Small intestine (tissue), 7 donors: ENCODE data around the gene ZNF543. TPM values are rescaled to one million over a fixed set of nuclear protein-coding genes. Genes with fewer than 3 reads are reported as not detected.

ENCODE experiments used
- DNase-seq, 2 donors: peaks; one replicate each; pipeline versions ENCODE4 v3.0.0 to v3.0.0-alpha.2; 2013
- FAIRE-seq: peaks from 2 replicates; lab custom pipeline; 2012; peaks lifted over from hg19 to GRCh38; lab: Jason Lieb, UNC
- H3K27ac ChIP-seq, 3 donors: one replicate each; pipeline ENCODE4 v1.5.1; 2013; ENCODE audit warnings: low read length in 2 of 3, mild to moderate bottlenecking in 2 of 3, control low read depth in 1 of 3, inconsistent platforms in 1 of 3, low read depth in 1 of 3, moderate library complexity in 1 of 3
- H3K27me3 ChIP-seq, 3 donors: one replicate each; pipeline ENCODE4 v1.6.1; 2013; ENCODE audit warnings: low read length in 3 of 3, inconsistent platforms in 1 of 3; ENCODE audit not compliant: control insufficient read depth in 3 of 3, insufficient read depth in 3 of 3
- H3K36me3 ChIP-seq, 3 donors: one replicate each; pipeline ENCODE4 v1.6.1; 2013; ENCODE audit warnings: low read length in 3 of 3, inconsistent platforms in 1 of 3, low read depth in 1 of 3, mild to moderate bottlenecking in 1 of 3, moderate library complexity in 1 of 3; ENCODE audit not compliant: control insufficient read depth in 3 of 3, insufficient read depth in 2 of 3
- H3K4me1 ChIP-seq, 3 donors: one replicate each; pipeline ENCODE4 v1.6.1; 2013; ENCODE audit warnings: low read length in 2 of 3, inconsistent platforms in 1 of 3, low read depth in 1 of 3, mild to moderate bottlenecking in 1 of 3, moderate library complexity in 1 of 3; ENCODE audit not compliant: control insufficient read depth in 3 of 3, insufficient read depth in 2 of 3
- H3K4me3 ChIP-seq, 3 donors: one replicate each; pipeline ENCODE4 v1.5.1; 2013; ENCODE audit warnings: low read length in 3 of 3, control low read depth in 1 of 3, inconsistent platforms in 1 of 3, low read depth in 1 of 3, mild to moderate bottlenecking in 1 of 3, moderate library complexity in 1 of 3
- H3K9me3 ChIP-seq, 2 donors: one replicate each; pipeline ENCODE4 v1.6.1; 2013; ENCODE audit warnings: low read depth in 1 of 2, low read length in 1 of 2; ENCODE audit not compliant: control insufficient read depth in 2 of 2, insufficient read depth in 1 of 2
- WGBS, 3 donors: extraction: QIAGEN DNeasy Blood & Tissue Kit; methylation state at CpG; one replicate each; pipeline ENCODE4 v1.1.7; 2013; 5-methylcytosine and 5-hydroxymethylcytosine counted together
- polyA plus RNA-seq, 4 donors: library from polyadenylated mRNA; stranded (reverse) in 3 of 4; unstranded in 1 of 4; fragments of 200-250 nt in 3 of 4; fragments of 120-200 nt in 1 of 4; gene quantifications; one replicate each; pipeline versions ENCODE4 v1.2.1 to v1.2.3, GENCODE V29; 2013
- donor health status: healthy with polysubstance abuse.
- donor health status: control.
- donor health status: control.
- donor health status: Bipolar disorder and iron deficiency.
- donor health status: healthy.

The ZNF543 gene
- polyA plus RNA-seq, 4 donors, result 0.45 to 7.1 (median 0.91) TPM

- DNase-seq, result peak in 1 of 2 donors; percentile 6
- Histone ChIP-seq H3K9me3 (no peaks in the 10 kb centered on the region), H3K27ac (peak overlapping the region; percentile 91 to 99 (median 94)), H3K36me3 (peaks cover 4 to 29% (median 11%) of the 10 kb centered on the region in 3 donors), H3K4me3 (peak overlapping the region; percentile 62 to 93 (median 90)), H3K4me1 (peaks cover 0 to 9% (median 6%) of the 10 kb centered on the region in 3 donors), H3K27me3 (no peaks in the 10 kb centered on the region)
- 3 to 5% (median 3%) methylated on average over 6 of the region's 6 CpGs for WGBS, 3 donors
- no peak for FAIRE-seq
Observed at GRCh38 chr19:57280962-57281400, 39.3 kb upstream of the ZNF543 start.

GRCh38 chr19:57282011-57282643, 38.1 kb upstream of the ZNF543 start:
- Histone ChIP-seq H3K4me3 (no peak overlapping the region), H3K36me3 (peaks cover 8 to 33% (median 17%) of the 10 kb centered on the region in 3 donors), H3K4me1 (peaks cover 0 to 9% (median 6%) of the 10 kb centered on the region in 3 donors), H3K27me3 (no peaks in the 10 kb centered on the region), H3K9me3 (no peaks in the 10 kb centered on the region), H3K27ac (peak overlapping the region in 1 of 3 donors; percentile 44)
- no peak for FAIRE-seq
- 73 to 83% (median 80%) methylated on average over 5 of the region's 5 CpGs for WGBS, 3 donors
- DNase-seq, result peak in 1 of 2 donors; percentile 49

DNA sequence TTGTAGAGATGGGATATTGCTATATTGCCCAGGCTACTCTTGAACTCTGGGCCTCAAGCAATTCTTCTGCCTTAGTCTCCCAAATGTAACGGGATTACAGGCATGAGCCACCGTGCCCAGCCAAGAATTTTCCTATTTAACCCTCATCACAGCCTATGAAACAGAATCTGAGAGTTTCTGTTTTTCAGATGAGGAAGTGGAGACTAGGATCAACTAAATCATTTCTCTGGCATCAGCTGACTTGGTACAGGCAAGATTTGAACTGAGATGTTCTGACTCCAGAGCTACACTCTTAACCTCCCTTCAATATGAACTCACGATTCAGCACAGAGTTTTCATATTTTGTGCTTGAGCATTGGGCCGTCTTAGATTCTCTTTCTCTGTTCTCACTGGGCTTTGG, 31.9 kb upstream of the ZNF543 start:
- Histone ChIP-seq H3K27me3 (no peaks in the 10 kb centered on the region), H3K4me1 (no peaks in the 10 kb centered on the region), H3K27ac (no peak overlapping the region), H3K36me3 (peaks cover 39 to 68% (median 66%) of the 10 kb centered on the region in 3 donors), H3K4me3 (no peak overlapping the region), H3K9me3 (peaks cover 4 to 31% of the 10 kb centered on the region in 2 donors)
- DNase-seq (no peak), FAIRE-seq (no peak)
- 93 to 97% (median 96%) methylated on average over 4 of the region's 4 CpGs for WGBS, 3 donors

DNA sequence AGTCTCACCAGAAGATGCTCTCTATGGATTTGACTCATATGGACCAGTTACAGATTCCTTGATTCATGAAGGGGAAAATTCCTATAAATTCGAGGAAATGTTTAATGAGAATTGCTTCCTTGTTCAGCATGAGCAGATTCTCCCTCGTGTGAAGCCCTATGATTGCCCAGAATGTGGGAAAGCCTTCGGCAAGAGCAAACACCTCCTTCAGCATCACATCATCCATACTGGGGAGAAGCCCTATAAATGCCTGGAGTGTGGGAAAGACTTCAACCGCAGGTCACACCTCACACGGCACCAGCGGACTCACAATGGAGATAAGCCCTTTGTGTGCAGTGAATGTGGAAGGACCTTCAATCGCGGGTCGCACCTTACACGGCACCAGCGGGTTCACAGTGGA, 29.3 kb upstream of the ZNF543 start:
- H3K4me3 ChIP-seq, result no peak overlapping the region
- peaks cover 4 to 35% of the 10 kb centered on the region in 2 donors for H3K9me3 ChIP-seq
- H3K27ac ChIP-seq, result no peak overlapping the region
- no peak for FAIRE-seq
- peaks cover 35 to 60% (median 51%) of the 10 kb centered on the region in 3 donors for H3K36me3 ChIP-seq
- H3K27me3 ChIP-seq, result no peaks in the 10 kb centered on the region
- no peak for DNase-seq
- H3K4me1 ChIP-seq, result no peaks in the 10 kb centered on the region
- 97 to 98% (median 97%) methylated on average over 11 of the region's 11 CpGs for WGBS, 3 donors

DNA sequence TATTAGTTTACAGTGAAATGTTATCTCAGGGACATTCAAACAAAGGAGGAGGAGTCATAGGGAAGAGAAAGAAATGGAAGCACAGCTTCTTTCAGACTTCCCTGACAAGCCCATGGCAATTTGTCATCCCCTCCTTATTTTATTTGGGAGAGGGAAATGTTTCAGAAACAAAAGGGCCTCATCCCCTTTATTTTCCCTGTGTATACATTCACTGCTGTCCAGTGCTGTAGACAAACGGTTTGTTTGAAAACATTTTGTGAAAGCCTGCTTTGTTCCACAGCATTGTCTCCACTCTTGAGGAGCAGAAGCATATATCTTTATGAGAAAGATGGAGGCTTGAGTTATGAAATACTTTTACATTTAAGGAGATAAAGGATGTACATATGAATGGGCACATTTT, 27.7 kb upstream of the ZNF543 start:
- Histone ChIP-seq H3K27ac (no peak overlapping the region), H3K36me3 (peaks cover 31 to 51% (median 46%) of the 10 kb centered on the region in 3 donors), H3K9me3 (peaks cover 4 to 35% of the 10 kb centered on the region in 2 donors), H3K4me1 (no peaks in the 10 kb centered on the region), H3K4me3 (no peak overlapping the region), H3K27me3 (no peaks in the 10 kb centered on the region)
- WGBS, 3 donors, result 69 to 86% (median 86%) methylated on average over 1 of the region's 1 CpG
- FAIRE-seq (no peak), DNase-seq (no peak)

GRCh38 chr19:57293719-57294118, 26.6 kb upstream of the ZNF543 start:
- FAIRE-seq, result no peak
- Histone ChIP-seq H3K27ac (no peak overlapping the region), H3K36me3 (peaks cover 31 to 42% (median 39%) of the 10 kb centered on the region in 3 donors), H3K27me3 (no peaks in the 10 kb centered on the region), H3K4me3 (no peak overlapping the region), H3K9me3 (peaks cover 4 to 35% of the 10 kb centered on the region in 2 donors), H3K4me1 (no peaks in the 10 kb centered on the region)
- 97 to 100% (median 98%) methylated on average over 1 of the region's 1 CpG for WGBS, 3 donors
- no peak for DNase-seq

DNA sequence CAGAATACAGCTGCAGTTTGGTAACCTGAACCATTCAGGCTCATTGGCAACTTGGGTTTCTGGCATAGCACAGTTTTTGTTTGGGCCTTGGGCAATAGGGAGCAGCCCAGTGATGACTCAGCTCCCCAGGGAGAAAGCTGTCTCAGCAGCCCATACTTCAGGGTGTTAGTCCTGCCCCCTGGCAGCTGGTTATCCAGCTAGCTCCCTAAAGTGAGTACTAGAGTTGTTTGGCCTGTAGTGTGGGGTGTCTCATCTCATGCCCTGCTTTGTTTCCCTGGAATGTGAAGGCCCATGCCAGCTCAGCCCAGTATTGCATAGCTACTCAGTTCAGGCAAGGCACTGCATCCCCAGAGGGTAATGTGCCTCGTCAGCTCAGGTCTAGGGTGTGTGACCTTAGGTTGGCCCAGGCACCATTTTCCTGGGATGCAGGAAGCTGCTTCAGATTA, 18.2 kb upstream of the ZNF543 start:
- WGBS, 3 donors, result 87 to 100% (median 93%) methylated on average over 1 of the region's 1 CpG
- H3K9me3 ChIP-seq, result no peaks in the 10 kb centered on the region
- H3K27me3 ChIP-seq, result no peaks in the 10 kb centered on the region
- FAIRE-seq (no peak), DNase-seq (no peak)
- H3K27ac ChIP-seq, result no peak overlapping the region
- peaks cover 0 to 28% (median 2%) of the 10 kb centered on the region in 3 donors for H3K36me3 ChIP-seq
- no peak overlapping the region for H3K4me3 ChIP-seq
- H3K4me1 ChIP-seq, result no peaks in the 10 kb centered on the region

- H3K27ac ChIP-seq, result no peak overlapping the region
- no peak for FAIRE-seq
- no peak overlapping the region for H3K4me3 ChIP-seq
- no peaks in the 10 kb centered on the region for H3K4me1 ChIP-seq
- 82 to 95% (median 83%) methylated on average over 7 of the region's 7 CpGs for WGBS, 3 donors
- no peak for DNase-seq
- no peaks in the 10 kb centered on the region for H3K27me3 ChIP-seq
- peaks cover 0 to 26% (median 2%) of the 10 kb centered on the region in 3 donors for H3K36me3 ChIP-seq
- no peaks in the 10 kb centered on the region for H3K9me3 ChIP-seq
Observed at GRCh38 chr19:57302727-57303401, 17.4 kb upstream of the ZNF543 start.
